GM19455 (cell line): ENCODE results near the gene ZNF740.
A peak's percentile ranks its signal among the peaks of the same experiment; 100 is the strongest.
"Not testable (repeated sequence)": the region's sequence is repeated elsewhere in the genome, so short reads cannot be mapped to it uniquely, and the experiment has no call there.

Experiments
- ATAC-seq: cut with Tn5 transposase; IDR thresholded peaks from one replicate; pipeline ENCODE4 v1.9.1; 2021; ENCODE audit not compliant: unreplicated experiment

The ZNF740 gene, protein sequence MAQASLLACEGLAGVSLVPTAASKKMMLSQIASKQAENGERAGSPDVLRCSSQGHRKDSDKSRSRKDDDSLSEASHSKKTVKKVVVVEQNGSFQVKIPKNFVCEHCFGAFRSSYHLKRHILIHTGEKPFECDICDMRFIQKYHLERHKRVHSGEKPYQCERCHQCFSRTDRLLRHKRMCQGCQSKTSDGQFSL

DNA sequence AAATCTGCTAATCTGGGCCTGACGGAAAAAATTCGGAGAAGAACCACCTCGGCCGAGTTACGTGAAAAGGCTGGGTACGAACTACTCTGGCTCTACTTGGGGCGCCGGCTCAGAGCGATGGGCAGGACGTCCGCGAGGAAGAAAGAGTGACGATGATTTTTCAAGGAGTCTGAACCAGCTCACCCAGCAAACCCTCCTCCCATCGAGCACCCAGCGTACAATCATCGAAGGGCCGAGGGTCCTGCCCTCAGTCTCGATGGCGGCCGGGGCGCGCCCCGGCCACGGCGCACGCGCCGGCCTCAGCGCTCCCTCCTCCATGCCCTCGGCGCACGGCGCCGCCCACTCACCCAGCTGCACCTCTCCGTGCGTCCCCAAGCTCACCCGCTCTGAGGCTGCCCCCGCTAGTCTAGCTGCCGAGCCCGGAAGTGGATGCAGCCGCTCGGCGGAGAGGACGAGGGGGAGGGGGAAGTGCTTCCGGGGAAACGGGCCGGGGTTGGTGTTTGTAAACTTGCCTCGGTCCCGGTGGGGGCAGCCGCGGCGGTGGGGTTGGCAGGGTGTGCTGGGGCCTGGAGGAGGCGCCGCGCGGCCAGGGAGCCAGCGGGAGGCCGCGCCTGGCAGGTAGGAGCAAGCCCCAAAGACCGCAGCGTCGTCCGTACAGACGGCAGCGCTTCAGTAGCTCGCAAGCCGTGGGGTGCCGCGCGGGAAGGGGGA is at the start of gene ZNF740, which contains the start of gene CSAD:
TSS of gene ZNF740 (plus strand) at position 503 of the 711 bp plus-strand sequence. CDS start 1,262 bp downstream, outside the sequence.
TSS of gene CSAD (minus strand) at position 706 of the 711 bp plus-strand sequence. CDS start 7,455 bp downstream, outside the sequence.
- ATAC-seq = peak; percentile 94

GRCh38 chr12:53131844-53132243 is 48.7 kb upstream of the ZNF740 start:
- ATAC-seq = no peak

DNA sequence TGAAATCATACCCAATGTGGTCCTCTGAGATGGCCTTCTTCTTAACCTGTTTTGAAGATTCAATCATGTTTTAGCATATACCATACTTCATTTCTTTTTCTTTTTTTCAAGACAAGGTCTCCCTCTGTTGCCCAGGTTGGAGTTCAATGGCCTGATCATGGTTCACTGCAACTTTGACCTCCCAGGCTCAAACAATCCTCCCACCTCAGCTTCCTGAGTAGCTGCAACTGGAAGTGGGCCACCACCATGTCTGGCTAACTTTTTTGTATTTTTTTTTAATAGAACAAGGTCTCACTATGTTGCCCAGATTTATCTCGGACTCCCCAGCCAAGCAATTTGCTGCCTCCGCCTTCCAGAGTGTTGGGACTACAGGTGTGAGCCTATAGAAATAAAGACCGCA is 46.8 kb upstream of the ZNF740 start:
- no peak for ATAC-seq

DNA sequence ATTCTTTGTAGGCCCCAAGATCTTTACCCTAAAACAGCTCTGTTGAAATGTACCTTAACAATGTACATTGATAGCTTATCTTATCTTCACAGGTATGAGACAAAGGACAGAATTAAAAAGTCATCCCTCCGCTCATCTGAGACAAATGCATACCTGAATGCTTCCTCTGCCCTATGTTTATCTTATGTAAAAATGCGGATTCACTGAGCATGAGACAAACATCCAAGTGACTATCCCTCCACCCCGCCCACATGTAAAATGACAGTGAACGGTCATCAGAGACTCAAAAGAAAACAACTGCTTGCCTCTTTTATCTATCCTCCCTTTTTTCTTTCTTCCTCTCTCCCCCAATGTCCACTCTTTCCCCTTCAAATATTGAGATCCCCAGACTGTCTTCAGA is 37.2 kb upstream of the ZNF740 start:
- ATAC-seq = no peak

GRCh38 chr12:53145383-53146260 is 34.9 kb upstream of the ZNF740 start:
- ATAC-seq = no peak

DNA sequence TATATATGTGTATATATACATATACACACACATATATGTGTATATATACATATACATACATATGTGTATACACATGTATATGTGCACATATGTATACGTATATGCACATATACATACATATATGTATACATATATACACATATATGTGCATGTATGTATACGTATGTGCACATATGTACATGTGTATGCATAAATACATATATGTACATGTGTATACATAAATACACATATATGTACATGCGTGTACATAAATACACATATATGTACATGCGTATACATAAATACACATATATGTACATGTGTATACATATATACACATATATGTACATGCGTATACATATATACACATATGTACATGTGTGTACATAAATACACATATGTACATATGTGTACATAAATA is 33.3 kb upstream of the ZNF740 start:
- no peak for ATAC-seq

DNA sequence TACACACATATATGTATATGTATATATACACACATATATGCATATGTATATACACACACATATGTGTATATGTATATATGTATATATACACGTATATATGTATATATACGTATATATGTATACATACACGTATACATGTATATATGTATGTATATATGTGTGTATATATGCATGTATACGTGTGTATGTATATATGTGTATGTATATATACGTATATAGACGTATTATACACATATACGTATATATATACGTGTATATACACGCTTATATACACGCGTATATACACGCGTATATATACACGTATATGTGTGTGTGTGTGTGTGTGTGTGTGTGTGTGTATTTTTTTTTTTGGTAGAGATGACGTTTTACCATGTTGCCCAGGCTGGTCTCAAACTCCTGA is 32.9 kb upstream of the ZNF740 start:
- ATAC-seq = no peak

- ATAC-seq = no peak
Observed at GRCh38 chr12:53151039-53151438, 29.5 kb upstream of the ZNF740 start.

GRCh38 chr12:53152390-53152789 is 28.1 kb upstream of the ZNF740 start:
- no peak for ATAC-seq

DNA sequence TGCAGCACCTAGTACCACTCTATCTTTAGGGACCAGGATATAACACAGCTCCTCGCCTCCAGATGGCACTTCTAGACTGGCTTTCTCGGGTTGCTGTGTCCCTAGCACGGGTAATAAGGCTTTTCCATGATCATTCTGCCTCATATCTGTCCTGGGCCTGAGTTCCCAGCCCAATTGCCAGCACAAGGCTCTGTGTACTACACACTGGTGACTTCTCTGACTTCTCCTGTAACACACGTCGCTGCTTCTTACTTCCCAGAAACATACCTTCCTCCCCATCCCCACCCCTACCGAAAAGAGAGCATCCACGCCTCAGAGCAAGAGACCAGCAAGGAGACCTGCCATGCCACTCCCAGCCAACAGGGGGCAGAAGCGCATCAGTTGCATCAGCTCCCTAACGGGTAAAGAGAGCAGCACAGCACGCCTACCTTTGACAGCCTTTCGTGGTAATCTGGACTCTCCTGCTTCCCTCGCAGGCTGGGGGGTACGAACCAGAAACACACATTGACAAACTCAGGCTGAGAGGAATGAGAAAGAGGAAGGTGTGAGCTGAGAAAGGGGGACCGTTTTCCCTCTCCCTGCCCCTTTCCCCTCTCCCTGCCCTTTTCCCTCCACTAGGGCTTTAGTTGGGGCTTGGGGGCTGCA is 21.2 kb upstream of the ZNF740 start:
- peak; percentile 83 for ATAC-seq

DNA sequence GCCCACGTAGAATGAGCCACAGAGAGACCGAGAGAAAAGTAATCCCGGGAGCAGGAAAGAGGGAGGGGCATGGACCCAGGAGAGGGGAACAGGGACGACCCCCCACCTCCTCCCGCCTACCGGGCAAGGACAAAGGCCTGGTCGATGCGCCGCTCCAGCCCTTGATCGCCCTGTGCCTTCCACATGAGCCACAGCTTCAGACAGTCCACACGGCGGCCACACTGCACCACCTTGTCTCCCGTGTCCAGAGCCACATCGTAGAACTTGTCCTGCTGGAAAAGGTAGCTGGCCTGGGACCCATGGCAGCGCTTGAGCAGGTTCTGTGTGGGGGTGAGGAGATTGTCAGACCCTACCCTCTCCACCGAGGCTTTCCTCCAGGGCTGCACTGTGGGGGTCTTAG is 20.5 kb upstream of the ZNF740 start:
- no peak for ATAC-seq

DNA sequence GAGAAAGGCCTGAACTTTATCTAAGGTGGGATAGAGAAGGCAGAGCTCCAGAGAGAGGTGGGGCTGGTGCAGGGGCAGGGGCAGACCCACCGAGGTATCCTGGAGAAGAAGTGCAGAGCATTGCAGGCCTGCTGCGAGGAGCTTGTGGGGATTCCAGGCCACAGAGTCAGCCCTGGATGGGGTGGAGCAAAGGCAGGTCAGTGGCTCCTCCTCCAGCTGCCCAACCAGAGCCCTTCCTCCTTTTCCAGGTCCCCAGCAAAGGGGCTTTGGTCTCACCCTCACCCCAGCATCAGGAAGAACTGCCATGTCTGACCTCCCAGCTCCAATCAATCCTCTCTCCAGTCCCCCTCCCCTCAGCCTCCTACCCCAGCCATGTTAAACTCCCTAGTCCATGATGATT is 19.8 kb upstream of the ZNF740 start:
- no peak for ATAC-seq

GRCh38 chr12:53161119-53161911 is 19.2 kb upstream of the ZNF740 start:
- ATAC-seq = no peak

DNA sequence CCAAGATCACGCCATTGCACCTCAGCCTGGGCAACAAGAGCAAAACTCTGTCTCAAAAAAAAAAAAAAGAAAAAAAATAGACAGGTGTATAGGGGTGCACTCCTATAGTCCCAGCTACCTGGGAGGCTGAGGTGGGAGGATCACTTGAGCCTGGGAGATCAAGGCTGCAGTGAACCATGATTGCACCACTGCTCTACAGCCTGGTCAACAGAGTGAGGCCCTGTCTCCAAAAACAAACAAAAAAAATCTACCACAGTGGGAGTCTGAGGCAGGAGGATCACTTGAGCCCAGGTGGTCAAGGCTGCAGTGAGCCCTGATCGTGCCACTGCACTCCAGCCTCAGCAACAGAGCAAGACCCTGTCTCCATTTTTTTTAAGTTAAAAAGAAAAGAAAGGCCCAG is 17.5 kb upstream of the ZNF740 start:
- not testable (repeated sequence) for ATAC-seq

DNA sequence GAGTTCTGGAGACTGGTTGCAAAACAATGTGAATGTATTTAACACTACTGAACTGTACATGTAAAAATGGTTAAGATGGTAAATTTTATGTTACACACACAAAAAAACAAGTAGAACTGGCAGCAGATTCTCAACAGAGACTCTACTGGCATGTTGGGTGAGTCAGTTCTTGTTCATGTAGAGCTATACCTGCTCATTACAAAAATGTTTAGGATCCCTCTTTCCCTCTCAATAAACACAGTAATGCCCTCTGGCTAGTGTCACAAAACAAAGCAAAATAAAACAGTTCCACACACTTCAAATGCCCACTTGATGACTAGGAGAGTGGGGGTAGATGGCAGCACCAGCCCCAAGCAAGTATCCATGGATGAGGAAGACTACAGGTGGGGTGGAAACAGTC is 13.7 kb upstream of the ZNF740 start:
- ATAC-seq = no peak

GRCh38 chr12:53169644-53170043 is 10.9 kb upstream of the ZNF740 start:
- ATAC-seq = no peak

DNA sequence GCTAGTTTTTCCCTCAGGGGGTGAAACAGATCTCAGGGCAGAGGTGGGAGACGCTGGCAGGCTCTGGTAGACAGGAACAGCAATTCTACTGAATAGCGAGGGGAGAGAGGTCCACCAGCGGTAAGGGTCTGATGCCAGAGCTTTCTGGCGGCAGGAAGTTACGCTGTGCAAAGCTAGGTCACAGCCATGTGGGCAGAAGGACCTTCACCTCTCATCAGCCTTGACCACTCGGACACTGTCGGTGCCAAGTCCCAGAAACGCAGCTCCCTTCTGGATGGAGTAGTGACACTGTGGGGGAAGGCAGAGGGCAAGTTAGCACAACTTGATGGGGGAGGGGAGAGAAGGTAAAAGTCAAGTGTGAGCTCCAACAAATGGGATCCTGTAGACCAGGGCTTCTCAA is 10.3 kb upstream of the ZNF740 start:
- no peak for ATAC-seq

DNA sequence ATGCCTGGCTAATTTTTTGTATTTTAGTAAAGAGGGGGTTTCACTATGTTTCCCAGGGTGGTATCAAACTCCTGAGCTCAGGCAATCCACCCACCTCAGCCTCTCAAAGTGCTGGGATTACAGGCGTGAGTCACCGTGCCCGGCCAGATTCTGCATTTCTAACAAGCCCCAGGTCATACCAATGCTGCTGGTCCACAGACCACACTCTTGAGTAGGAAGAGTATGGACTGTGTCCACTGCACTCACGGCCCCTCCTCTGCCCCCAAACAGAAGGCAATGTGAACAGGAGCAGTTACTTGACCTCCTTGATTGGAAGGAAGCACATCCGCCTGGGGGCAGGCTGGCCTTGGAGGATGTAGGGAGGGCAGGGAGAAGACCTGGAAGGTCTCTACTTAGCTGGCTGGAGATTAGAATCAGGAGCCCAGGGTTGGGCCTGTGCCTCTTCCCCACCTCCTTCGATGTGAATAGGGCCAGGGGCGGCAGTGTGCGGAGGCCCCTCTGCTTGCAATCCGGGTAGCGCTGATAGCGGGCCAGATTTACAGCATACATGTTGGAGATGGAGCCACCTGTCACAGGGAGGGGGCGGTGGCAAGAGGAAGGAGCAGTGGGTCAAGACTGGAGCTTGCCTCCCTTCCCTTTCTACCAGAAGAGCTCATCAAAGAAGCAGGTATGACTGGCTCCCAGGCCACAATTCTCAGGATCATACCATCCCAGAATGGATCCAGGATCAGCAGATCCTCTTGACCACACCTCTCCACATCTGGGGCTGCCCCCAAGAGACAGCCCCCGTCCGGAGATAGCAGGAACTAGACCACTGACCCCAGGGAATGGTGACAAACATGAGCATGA is 9.4 kb upstream of the ZNF740 start:
- ATAC-seq = no peak

DNA sequence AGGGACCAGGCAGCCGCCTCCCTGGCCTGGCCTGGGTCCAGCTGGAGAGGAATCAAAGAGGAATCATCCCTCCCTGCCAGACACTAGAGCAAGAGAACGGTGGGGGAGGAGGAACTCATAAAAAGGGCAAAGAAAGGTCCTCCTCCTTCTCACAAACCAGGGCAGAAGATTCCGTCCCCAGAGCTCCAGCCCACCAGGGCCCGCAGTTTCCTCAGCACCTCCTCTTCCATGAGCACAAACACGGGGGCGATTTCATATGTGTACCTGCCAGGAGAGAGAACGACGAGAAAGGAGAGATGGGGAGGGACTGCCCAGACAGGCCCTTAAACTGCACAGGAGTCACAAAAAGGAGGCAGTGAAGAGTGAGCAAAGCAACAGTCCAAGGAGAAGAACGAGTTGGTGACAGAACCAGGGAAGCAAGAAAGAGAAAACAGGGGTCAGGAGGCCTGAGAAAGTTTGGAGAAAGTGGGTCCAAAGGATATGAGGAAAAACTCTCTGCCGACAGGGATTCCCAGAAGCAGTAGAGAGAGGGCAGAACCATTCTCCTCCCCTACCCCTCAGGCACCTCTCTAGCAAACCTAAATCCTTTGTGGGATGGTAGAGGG is 8.7 kb upstream of the ZNF740 start:
- no peak for ATAC-seq
